ENCODE measurements around the gene GAK.
"Not testable (repeated sequence)": the region's sequence is repeated elsewhere in the genome, so short reads cannot be mapped to it uniquely, and the experiment has no call there.

Gene GAK

DNA sequence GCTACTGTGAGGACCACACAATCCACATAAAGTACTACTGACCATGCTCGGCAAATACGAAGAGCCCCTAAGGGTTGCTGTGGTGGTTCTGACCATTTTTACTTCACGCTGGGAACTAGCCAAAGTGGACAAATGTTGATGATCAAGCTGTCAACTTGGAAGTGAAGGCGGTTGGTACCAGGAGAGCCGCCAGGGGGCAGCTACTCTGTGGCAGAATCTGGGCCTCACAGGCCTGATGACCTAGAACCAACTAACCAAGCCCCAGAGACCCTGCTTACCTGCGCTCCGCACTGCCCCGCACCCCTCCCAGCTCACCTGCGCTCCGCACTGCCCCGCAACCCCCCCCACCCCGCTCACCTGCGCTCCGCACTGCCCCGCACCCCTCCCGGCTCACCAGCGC lies 5.6 kb downstream of the GAK start:
- DNase-seq (ENCODE audit: low read depth), result no peak

- DNase-seq (ENCODE audit: low read depth), result no peak
These were observed 6.2 kb downstream of the GAK start for GRCh38 chr4:925771-926500.

DNA sequence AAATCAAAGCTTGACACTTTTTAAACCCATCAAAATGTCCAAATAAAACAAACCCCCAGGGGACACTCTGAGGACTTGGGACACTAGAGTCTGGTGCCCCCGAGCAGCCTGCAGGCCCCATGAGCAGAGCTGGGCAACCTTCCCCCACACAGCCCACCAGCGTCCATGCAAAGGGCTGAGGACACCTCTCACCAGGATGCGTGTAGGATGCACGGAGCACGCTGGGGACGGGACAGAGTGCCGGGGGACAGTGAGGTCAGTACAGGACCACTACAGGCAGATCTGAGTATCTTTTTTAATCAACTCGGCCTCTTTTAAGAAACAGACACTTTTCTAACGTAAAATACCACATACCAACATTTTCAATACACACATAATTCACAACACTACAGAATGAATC lies 6.9 kb downstream of the GAK start:
- DNase-seq (ENCODE audit: low read depth), result no peak

DNA sequence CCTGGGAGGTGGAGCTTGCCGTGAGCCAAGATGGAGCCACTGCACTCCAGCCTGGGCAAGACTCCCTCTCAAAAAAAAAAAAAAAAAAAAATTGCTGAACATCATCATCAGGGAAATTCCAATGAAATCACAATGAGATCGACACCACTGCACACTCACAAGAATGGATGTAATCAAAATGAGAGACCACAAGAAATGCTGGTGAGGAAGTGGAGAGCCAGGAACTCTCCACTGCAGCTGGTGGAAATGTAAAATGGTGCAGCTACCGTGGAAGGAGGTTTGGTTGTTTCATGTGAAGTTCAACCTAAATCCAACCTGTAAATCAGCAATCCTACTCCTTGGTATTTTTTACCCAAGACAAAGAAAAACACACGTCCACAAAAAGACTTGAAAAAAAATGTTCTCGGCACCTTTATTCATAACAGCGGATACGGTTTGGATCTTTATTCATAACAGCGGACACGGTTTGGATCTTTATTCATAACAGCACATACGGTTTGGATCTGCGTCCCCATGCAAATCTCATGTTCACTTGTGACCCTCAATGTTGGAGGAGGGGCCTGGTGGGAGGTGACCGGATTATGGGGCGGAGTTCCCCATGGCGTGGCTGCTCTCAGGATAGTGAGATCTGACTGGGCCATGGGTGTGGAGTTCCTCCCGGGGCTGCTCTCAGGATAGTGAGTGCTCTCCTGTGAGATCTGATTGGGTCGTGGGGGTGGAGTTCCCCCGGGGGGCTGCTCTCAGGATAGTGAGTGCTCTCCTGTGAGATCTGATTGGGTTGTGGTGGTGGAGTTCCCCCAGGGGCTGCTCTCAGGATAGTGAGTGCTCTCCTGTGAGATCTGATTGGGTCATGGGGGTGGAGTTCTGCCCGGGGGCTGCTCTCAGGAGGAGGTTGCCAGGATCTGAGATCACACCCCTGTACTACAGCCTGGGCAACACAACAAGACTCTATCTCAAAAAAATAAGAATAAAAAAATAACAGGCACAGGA lies 7.7 kb downstream of the GAK start:
- DNase-seq (ENCODE audit: low read depth), result no peak

DNA sequence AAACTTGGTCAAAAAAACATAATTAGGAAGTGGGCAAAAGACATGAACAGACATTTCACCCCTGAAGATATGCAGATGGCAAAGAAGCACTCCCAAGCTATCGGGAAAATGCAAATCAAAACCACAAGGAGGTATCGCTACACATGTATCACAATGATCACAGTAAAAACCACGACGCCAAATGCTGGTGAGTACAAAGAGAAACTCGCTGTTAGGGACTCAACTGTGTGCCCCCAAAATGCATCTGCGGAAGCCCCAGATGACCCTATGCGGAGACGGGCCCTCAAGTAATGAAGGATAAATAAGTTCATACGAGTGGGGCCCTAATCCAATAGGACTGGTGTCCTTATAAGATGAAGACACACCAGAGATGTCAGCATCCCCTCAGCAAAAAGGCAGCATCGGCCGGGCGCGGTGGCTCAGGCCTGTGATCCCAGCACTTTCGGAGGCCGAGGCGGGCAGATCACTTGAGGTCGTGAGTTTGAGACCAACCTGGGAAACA lies 10.2 kb downstream of the GAK start:
- no peak for DNase-seq (ENCODE audit: low read depth)

DNA sequence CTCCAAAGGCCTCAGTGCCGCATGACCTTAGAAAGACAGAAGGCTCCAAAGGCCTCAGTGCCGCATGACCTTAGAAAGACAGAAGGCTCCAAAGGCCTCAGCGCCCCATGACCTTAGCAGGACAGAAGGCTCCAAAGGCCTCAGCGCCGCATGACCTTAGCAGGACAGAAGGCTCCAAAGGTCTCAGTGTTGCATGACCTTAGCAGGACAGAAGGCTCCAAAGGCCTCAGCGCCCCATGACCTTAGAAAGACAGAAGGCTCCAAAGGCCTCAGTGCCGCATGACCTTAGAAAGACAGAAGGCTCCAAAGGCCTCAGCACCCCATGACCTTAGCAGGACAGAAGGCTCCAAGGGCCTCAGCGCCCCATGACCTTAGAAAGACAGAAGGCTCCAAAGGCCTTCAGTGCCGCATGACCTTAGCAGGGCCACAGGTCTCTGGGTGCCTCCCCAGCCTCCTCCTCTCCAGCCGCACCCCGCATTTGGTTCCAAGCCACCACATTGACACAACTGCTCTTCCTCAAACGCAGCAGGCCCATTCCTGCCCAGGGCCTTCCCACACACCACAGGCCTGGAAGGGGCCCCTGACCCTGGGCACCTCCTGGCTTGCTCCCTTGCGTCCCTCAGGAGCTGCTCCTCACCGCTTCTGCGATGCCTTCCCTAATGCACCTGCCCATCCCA lies 13.0 kb downstream of the GAK start:
- DNase-seq (ENCODE audit: low read depth), result not testable (repeated sequence)

- DNase-seq (ENCODE audit: low read depth), result not testable (repeated sequence)
These were observed 13.5 kb downstream of the GAK start for GRCh38 chr4:918591-918990.

GRCh38 chr4:917992-918391 lies 14.1 kb downstream of the GAK start:
- DNase-seq (ENCODE audit: low read depth), result no peak

- no peak for DNase-seq (ENCODE audit: low read depth)
These were observed 14.7 kb downstream of the GAK start for GRCh38 chr4:917466-917865.

GRCh38 chr4:915595-915994 lies 16.5 kb downstream of the GAK start:
- no peak for DNase-seq (ENCODE audit: low read depth)

DNA sequence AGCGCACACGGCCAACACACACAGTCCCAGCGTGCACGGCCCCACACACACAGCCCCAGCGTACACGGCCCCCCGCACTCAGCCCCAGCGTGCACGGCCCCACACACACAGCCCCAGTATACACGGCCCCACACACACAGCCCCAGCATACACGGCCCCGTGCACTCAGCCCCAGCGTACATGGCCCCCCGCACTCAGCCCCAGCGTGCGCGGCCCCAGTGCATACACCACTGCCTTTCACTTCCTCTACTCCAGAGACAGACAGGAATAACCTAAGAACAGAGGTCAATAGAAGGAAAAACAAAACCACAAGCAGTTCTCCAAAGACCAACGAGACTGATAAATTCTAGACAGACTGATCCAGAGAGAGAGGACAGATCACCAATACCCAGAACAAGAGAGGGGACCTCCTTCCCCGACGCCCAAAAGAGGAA lies 17.1 kb downstream of the GAK start:
- no peak for DNase-seq (ENCODE audit: low read depth)

GRCh38 chr4:914531-914930 lies 17.6 kb downstream of the GAK start:
- DNase-seq (ENCODE audit: low read depth), result no peak

- no peak for DNase-seq (ENCODE audit: low read depth)
These were observed 18.9 kb downstream of the GAK start for GRCh38 chr4:913280-913618.

DNA sequence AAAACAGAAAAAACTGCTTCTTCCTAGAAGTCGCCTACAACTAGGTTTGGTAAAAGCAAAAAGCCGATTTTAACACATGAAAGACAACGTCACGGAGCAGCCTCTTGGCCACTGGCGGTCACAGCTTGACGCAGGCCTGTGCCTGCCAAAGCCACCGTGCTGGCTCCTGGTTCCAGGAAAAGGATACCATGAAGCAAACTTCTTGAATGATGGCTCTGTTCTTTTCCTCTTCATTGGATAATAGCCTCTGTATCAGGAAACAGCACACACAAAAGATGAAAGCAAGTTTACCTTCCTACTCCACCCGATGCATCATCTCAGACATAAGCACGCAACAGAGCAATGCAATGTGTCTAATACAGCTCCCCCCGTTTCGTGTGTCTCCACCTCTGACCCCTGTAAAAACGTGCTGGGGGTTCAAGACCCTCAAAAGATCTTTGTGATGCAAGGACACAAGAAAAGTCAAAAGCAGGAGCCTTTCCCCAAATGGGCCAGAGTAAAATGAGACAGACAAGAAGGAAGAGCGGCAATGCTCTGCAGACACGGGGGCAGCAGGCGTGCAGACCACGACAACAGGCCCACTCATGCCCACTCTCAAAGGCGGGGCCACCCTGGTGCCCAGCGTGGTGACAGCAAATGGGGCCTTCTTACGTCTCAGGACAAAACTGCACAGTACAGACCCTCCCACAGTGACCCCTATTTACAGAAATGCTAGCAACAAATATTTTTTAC lies 19.4 kb downstream of the GAK start:
- no peak for DNase-seq (ENCODE audit: low read depth)

DNA sequence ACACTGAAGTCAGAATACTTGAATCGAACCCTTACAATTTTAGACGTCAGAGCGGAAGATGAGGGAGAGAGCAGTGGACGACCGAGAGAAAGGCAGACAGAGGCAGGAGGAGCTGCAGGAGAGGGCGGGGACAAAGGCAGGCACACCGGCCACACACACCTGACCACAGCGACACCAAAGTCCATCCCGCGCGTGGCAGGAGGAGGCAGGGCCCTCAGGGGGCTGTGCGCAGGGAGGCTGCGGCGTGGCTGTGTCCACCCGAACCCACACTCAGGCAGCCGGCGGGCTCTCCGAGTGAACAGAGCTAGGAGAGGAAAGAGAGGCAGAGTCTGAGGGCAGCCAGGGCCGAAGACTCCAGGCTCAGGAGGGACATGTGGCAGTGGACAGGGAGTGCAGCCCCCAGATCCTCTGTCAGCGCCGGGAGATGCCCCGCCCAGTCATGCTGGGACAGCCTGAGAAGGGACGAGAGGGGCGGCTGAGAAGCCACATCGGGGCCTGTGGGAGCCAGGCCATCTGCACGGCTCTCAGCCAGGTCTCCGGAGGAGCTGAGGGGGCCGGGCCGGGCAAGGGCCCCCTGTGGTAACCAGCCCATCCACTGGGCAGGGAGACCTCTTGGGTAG lies 20.1 kb downstream of the GAK start:
- DNase-seq (ENCODE audit: low read depth), result no peak

GRCh38 chr4:911221-911751 lies 20.8 kb downstream of the GAK start:
- DNase-seq (ENCODE audit: low read depth), result no peak

DNA sequence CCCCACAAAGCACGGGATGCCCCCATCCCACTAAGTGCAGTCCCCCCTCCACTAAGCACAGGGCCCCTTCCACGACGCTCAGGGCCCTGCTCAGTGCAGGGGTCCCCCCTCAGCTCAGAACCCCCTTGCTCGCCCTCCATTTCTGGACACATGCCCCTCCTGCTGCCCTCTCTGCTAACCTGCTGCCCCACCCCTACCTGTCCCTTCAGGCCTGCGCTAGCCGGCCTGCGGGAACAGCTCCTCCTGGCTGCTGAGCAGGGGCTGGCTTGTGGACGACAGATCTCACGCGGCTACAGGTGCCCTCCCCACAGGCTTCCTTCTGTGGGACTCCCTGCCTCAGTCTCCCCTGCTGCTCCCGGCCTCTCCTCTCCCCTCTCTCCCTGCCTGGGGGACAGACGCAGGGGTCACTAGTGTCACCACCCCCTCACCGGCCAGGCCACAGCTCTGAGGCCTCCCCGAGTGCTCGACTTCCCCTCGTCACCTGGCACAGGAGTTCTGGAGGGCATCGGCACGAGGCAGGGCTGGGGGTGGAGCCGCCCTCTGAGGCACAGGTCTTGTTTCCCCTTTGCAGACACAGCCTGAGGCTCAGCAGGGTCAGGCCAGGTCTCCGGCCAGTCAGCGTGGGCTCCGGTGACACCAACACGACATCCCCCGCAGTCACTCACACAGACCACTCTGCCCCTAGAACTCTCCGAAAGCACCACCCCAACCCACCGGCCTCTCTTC lies 21.6 kb downstream of the GAK start:
- no peak for DNase-seq (ENCODE audit: low read depth)

DNA sequence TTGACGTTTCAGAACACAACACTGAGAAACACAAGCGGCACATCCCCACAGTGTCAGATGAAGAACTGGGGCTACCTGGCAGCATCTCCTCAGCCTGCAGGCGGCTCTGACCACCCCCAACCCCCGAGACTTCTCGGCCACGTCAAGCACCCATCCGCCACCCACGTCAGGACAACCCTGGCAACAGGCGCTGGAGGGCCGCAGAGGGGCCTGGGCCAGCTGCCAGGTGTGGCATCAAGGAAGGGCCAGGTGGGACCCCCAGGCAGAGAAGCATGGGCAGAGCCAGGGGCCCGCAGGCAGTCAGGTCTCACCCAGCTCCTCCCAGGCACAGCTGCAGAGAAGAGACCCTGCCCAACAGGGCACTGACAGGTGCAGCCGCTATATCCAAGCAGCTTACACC lies 22.3 kb downstream of the GAK start:
- no peak for DNase-seq (ENCODE audit: low read depth)

DNA sequence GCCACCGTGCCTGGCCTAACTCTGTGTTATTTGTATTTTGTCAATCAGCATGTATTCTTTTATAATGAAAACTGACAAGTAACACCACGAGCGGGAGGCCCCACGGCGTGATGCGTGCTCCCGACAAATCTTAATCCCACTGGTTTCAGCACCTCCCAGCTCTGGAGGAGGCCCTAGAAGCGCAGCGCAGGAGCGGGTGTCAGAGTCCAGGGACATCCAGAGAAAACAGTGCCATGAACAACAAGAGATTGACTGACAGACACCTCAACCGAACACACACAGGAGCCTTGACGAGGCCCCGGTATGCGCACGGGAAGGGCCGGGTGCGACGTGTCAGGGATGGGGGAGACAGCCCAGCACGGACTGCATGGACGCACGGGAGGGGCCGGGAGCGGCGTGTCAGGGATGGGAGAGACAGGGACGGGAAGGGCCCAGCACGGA lies 23.0 kb downstream of the GAK start:
- DNase-seq (ENCODE audit: low read depth), result no peak

- DNase-seq (ENCODE audit: low read depth), result no peak
These were observed 24.3 kb downstream of the GAK start for GRCh38 chr4:907691-908425.

Measured in stimulated activated CD8-positive, alpha-beta memory T cell treated with anti-CD3 and anti-CD28 coated beads, Interleukin-12 subunit alpha, Interleukin-12 subunit beta, amount 100 ng/mL, for 1 hour (primary cell).